ENCODE measurements around the gene PDLIM7. TPM values are rescaled to one million over a fixed set of nuclear protein-coding genes. Genes with fewer than 3 reads are reported as not detected.

Gene PDLIM7
- total and polyA plus RNA-seq, 2 of the 8 experiments (the other 6 are each of a cell fraction or from before 2014, with no cell fraction given), result 67.3 to 94.2 TPM

GRCh38 chr5:177440211-177440989 lies 57.0 kb downstream of the PDLIM7 start:
- Histone ChIP-seq H3K23ac (ENCODE audit: insufficient read length) (no peak overlapping the region), H4K5ac (ENCODE audit: insufficient read length, low read depth, low read length) (no peak overlapping the region), H3K9ac (replicated peaks in 1 of 4; ENCODE audit: extremely low read depth in 1 of 4, low read depth in 3 of 4, low read length in 3 of 4) (no peak overlapping the region; a peak in 1 of 7 replicates), H3K9me3 (ENCODE audit: insufficient read depth in 2 of 2, low read depth in 1 of 2, low read length in 1 of 2) (no peaks in the 10 kb centered on the region), H2AK5ac (ENCODE audit: low read depth, low read length) (no peak overlapping the region; the same call in 1 of the 2 replicates), H3K79me1 (ENCODE audit: low read depth, low read length) (no peaks in the 10 kb centered on the region), H2BK5ac (ENCODE audit: low read depth, low read length) (no peak overlapping the region), H3K4me2 (ENCODE audit: insufficient read depth in 1 of 2, low read depth in 2 of 2, low read length in 2 of 2) (no peak overlapping the region), H4K91ac (replicated peaks; ENCODE audit: insufficient read length, low read length) (peak overlapping the region; percentile 25), H4K20me1 (replicated peaks in 1 of 2; ENCODE audit: control insufficient read depth in 1 of 2, insufficient read depth in 2 of 2, low read length in 2 of 2) (peaks cover 0 to 13% of the 10 kb centered on the region in 2 experiments), H3K14ac (ENCODE audit: insufficient read length) (no peak overlapping the region), H3K23me2 (ENCODE audit: low read depth, low read length) (no peaks in the 10 kb centered on the region), H3K4me3 (ENCODE audit: extremely low read depth in 1 of 4, insufficient read depth in 2 of 4, low read depth in 3 of 4, low read length in 4 of 4) (no peak overlapping the region), H3K4me1 (replicated peaks in 1 of 4; ENCODE audit: control insufficient read depth in 3 of 4, insufficient read depth in 4 of 4, low read length in 3 of 4) (peaks cover 0 to 13% (median 6%) of the 10 kb centered on the region in 4 experiments; a peak in 5 of 7 replicates), H3K79me2 (ENCODE audit: control insufficient read depth in 1 of 2, insufficient read depth in 2 of 2, low read length in 2 of 2) (no peaks in the 10 kb centered on the region), H2BK15ac (ENCODE audit: low read length) (0 out of 2 replicates have a peak overlapping the region, but pooled peaks have one; percentile 24), H3K27me3 (replicated peaks in 1 of 4; ENCODE audit: control insufficient read depth in 3 of 4, extremely low read depth in 1 of 4, insufficient read depth in 3 of 4, low read length in 3 of 4) (peaks cover 0 to 7% (median 0%) of the 10 kb centered on the region in 4 experiments; a peak in 4 of 7 replicates), H3K27ac (ENCODE audit: low read depth, low read length) (peak overlapping the region; percentile 55; the same call in 1 of the 2 replicates), H2BK20ac (ENCODE audit: low read length) (no peak overlapping the region), H2AFZ (ENCODE audit: low read length) (no peak overlapping the region), H2BK12ac (ENCODE audit: low read depth, low read length) (no peak overlapping the region; the same call in 1 of the 2 replicates), H3K36me3 (ENCODE audit: control insufficient read depth in 2 of 4, insufficient read depth in 4 of 4, low read length in 3 of 4) (peaks cover 2 to 18% (median 7%) of the 10 kb centered on the region in 4 experiments; a peak in 5 of 8 replicates), H3K4ac (replicated peaks; ENCODE audit: insufficient read length, low read depth, low read length) (no peak overlapping the region), H2BK120ac (replicated peaks; ENCODE audit: low read depth, low read length) (no peak overlapping the region), H4K8ac (ENCODE audit: extremely low read depth, insufficient read depth, low read length) (no peak overlapping the region), H3K56ac (replicated peaks; ENCODE audit: insufficient read length, low read depth, low read length) (no peak overlapping the region), H3K18ac (ENCODE audit: extremely low read depth, low read length) (no peak overlapping the region; the same call in 1 of the 2 replicates)
- POLR2A ChIA-PET (ENCODE audit: partially characterized antibody), result interaction anchor here (5.1 to 67.5 kb wide), 4 partner anchors 17 to 50 kb away, joined by 21 to 3349 read pairs (median 302); partner anchors contain the start of genes DBN1, DOK3, GRK6 and PDLIM7
- FAIRE-seq (no peak), DNase-seq (ENCODE audit: low read depth in 1 of 2, low spot score in 2 of 2) (no peak)
- 82% methylated on average over 23 of the region's 24 CpGs; no CpG with 5 or more reads in 1 of the 2 experiments for WGBS, 2 experiments (ENCODE audit: extremely low coverage in 1 of 2, insufficient coverage in 1 of 2, insufficient read length in 1 of 2, insufficient replicate concordance in 2 of 2, low coverage in 1 of 2, low lambda C conversion rate in 2 of 2, missing lambda C conversion rate in 1 of 2)
- CTCF ChIA-PET (ENCODE audit: partially characterized antibody), result interaction anchor here (1.0 to 23.6 kb wide), 10 partner anchors 8 to 105 kb away, joined by 3 to 430 read pairs (median 14); partner anchors contain the start of genes F12, GRK6, PFN3 and SLC34A1
- TF ChIP-seq ASH2L (IDR thresholded peaks at IDR 0.05; ENCODE audit: low read length) (no peak), NRF1 (IDR thresholded peaks at IDR 0.05; ENCODE audit: low read depth, low read length) (no peak), TBP (IDR thresholded peaks at IDR 0.05; ENCODE audit: low read depth, low read length) (no peak), BRCA1 (IDR thresholded peaks at IDR 0.05; ENCODE audit: low read depth, low read length) (no peak), SP4 (IDR thresholded peaks at IDR 0.05; ENCODE audit: low read length) (no peak)
- TF ChIP-seq, protein P1, sequence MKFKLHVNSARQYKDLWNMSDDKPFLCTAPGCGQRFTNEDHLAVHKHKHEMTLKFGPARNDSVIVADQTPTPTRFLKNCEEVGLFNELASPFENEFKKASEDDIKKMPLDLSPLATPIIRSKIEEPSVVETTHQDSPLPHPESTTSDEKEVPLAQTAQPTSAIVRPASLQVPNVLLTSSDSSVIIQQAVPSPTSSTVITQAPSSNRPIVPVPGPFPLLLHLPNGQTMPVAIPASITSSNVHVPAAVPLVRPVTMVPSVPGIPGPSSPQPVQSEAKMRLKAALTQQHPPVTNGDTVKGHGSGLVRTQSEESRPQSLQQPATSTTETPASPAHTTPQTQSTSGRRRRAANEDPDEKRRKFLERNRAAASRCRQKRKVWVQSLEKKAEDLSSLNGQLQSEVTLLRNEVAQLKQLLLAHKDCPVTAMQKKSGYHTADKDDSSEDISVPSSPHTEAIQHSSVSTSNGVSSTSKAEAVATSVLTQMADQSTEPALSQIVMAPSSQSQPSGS (IDR thresholded peaks at IDR 0.05; ENCODE audit: low read length), result no peak
- TF ChIP-seq, protein P2, sequence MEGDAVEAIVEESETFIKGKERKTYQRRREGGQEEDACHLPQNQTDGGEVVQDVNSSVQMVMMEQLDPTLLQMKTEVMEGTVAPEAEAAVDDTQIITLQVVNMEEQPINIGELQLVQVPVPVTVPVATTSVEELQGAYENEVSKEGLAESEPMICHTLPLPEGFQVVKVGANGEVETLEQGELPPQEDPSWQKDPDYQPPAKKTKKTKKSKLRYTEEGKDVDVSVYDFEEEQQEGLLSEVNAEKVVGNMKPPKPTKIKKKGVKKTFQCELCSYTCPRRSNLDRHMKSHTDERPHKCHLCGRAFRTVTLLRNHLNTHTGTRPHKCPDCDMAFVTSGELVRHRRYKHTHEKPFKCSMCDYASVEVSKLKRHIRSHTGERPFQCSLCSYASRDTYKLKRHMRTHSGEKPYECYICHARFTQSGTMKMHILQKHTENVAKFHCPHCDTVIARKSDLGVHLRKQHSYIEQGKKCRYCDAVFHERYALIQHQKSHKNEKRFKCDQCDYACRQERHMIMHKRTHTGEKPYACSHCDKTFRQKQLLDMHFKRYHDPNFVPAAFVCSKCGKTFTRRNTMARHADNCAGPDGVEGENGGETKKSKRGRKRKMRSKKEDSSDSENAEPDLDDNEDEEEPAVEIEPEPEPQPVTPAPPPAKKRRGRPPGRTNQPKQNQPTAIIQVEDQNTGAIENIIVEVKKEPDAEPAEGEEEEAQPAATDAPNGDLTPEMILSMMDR (IDR thresholded peaks at IDR 0.05; ENCODE audit: control extremely low read depth in 1 of 3, insufficient read depth in 1 of 3, low read depth in 1 of 3, low read length in 3 of 3), result no peak

All from H1 (cell line).